NK-92 (cell line): ENCODE data around the gene HEBP1.

Source experiments
- DNase-seq: peaks from one replicate; lab custom pipeline; 2025; ENCODE audit not compliant: unreplicated experiment; lab: John Stamatoyannopoulos, UW

HEBP1 gene

GRCh38 chr12:12990700-12991468 lies 9.2 kb downstream of the HEBP1 start:
- DNase-seq: no peak

GRCh38 chr12:12987421-12987820 lies 12.6 kb downstream of the HEBP1 start:
- DNase-seq: no peak

- no peak for DNase-seq
These were observed 13.2 kb downstream of the HEBP1 start for GRCh38 chr12:12986775-12987331.

- DNase-seq: no peak
These were observed 14.2 kb downstream of the HEBP1 start for GRCh38 chr12:12985817-12986408.

- DNase-seq: no peak
These were observed 15.9 kb downstream of the HEBP1 start for GRCh38 chr12:12984149-12984548.

GRCh38 chr12:12983420-12984035 lies 16.5 kb downstream of the HEBP1 start:
- no peak for DNase-seq

- no peak for DNase-seq
These were observed 17.7 kb downstream of the HEBP1 start for GRCh38 chr12:12982331-12982730.

- DNase-seq: no peak
These were observed 20.3 kb downstream of the HEBP1 start for GRCh38 chr12:12979731-12980259.

GRCh38 chr12:12979126-12979525 lies 20.9 kb downstream of the HEBP1 start:
- DNase-seq: no peak

GRCh38 chr12:12977231-12977630 lies 22.8 kb downstream of the HEBP1 start:
- DNase-seq: no peak

GRCh38 chr12:12976366-12976765 lies 23.7 kb downstream of the HEBP1 start:
- DNase-seq: no peak

GRCh38 chr12:12975322-12976077 lies 24.6 kb downstream of the HEBP1 start:
- DNase-seq: no peak

GRCh38 chr12:12974211-12974610 lies 25.9 kb downstream of the HEBP1 start:
- no peak for DNase-seq

- no peak for DNase-seq
These were observed 27.0 kb downstream of the HEBP1 start for GRCh38 chr12:12973019-12973418.

GRCh38 chr12:12965836-12966235 lies 34.2 kb downstream of the HEBP1 start:
- no peak for DNase-seq

- DNase-seq: no peak
These were observed 35.8 kb downstream of the HEBP1 start for GRCh38 chr12:12964255-12964654.

GRCh38 chr12:12960639-12961209 lies 39.3 kb downstream of the HEBP1 start:
- no peak for DNase-seq

- no peak for DNase-seq
These were observed 41.2 kb downstream of the HEBP1 start for GRCh38 chr12:12958886-12959285.

- no peak for DNase-seq
These were observed 45.0 kb downstream of the HEBP1 start for GRCh38 chr12:12954878-12955625.

- no peak for DNase-seq
These were observed 45.7 kb downstream of the HEBP1 start for GRCh38 chr12:12954356-12954755.
